SU-DHL-6 (cell line): ENCODE data around the gene TPK1.

Experiments used
- H2AFZ ChIP-seq: fragments of 200-600 bp; sonication (generic); 2 replicates; pipeline ENCODE4 v1.6.1; 2014; ENCODE audit warnings: low read depth, mild to moderate bottlenecking, moderate library complexity, mixed read lengths, antibody characterized with exemption, low read length; ENCODE audit not compliant: severe bottlenecking
- H3F3A ChIP-seq: fragments of 200-600 bp; shearing (Covaris generic); 2 replicates; pipeline ENCODE4 v1.6.0; 2016; ENCODE audit warnings: antibody characterized with exemption, mild to moderate bottlenecking; ENCODE audit not compliant: insufficient read depth
- H3K27ac ChIP-seq: fragments of 200-600 bp; sonication (generic); 2 replicates; pipeline ENCODE4 v1.5.1; 2016; ENCODE audit warnings: low read depth, mild to moderate bottlenecking, low read length, moderate library complexity, mixed read lengths
- H3K27me3 ChIP-seq: fragments of 200-600 bp; sonication (generic), shearing (Covaris generic); 2 replicates; pipeline ENCODE4 v1.6.0; 2014; ENCODE audit warnings: mild to moderate bottlenecking, low read length
- H3K36me3 ChIP-seq: fragments of 200-600 bp; sonication (generic); 2 replicates; pipeline ENCODE4 v1.6.1; 2014; ENCODE audit warnings: mild to moderate bottlenecking, low read length, mixed read lengths
- H3K4me2 ChIP-seq: fragments of 300-600, 200-600 bp; shearing (Covaris generic), sonication (generic); 2 replicates; pipeline ENCODE4 v1.6.0; 2014; ENCODE audit warnings: low read length, low read depth, mild to moderate bottlenecking; ENCODE audit not compliant: poor library complexity, severe bottlenecking
- H3K4me3 ChIP-seq: fragments of 200-600 bp; sonication (generic); 2 replicates; pipeline ENCODE4 v1.5.1; 2014; ENCODE audit warnings: antibody characterized with exemption, low read length, mild to moderate bottlenecking, mixed read lengths; ENCODE audit not compliant: insufficient read depth, poor library complexity, severe bottlenecking
- H3K79me2 ChIP-seq: fragments of 200-600 bp; sonication (generic); 2 replicates; pipeline ENCODE4 v1.6.1; 2014; ENCODE audit warnings: mild to moderate bottlenecking, low read length, moderate library complexity; ENCODE audit not compliant: insufficient read depth
- H3K9ac ChIP-seq: fragments of 200-600 bp; sonication (generic); 2 replicates; pipeline ENCODE4 v1.7.0; 2014; ENCODE audit warnings: mild to moderate bottlenecking, low read length
- H3K9me2 ChIP-seq: fragments of 200-600 bp; sonication (generic); replicated peaks from 2 replicates; pipeline ENCODE4 v1.6.1; 2014; ENCODE audit warnings: low read length; ENCODE audit not compliant: insufficient read depth
- H3K9me3 ChIP-seq: fragments of 200-600 bp; sonication (generic); 2 replicates; pipeline ENCODE4 v1.6.1; 2014; ENCODE audit warnings: low read length, mixed read lengths; ENCODE audit not compliant: insufficient read depth
- H4K20me1 ChIP-seq: fragments of 200-600 bp; sonication (generic); 2 replicates; pipeline ENCODE4 v1.6.1; 2014; ENCODE audit warnings: low read depth, mild to moderate bottlenecking, antibody characterized with exemption, low read length, moderate library complexity, mixed read lengths
- CTCF ChIP-seq: fragments of 200-600 bp; sonication (generic); IDR thresholded peaks from one replicate; pipeline ENCODE4 v1.5.1; 2017; ENCODE audit warnings: antibody characterized with exemption, mild to moderate bottlenecking, low read length, moderate library complexity; ENCODE audit not compliant: insufficient read depth, poor library complexity, severe bottlenecking
- EZH2phosphoT487 ChIP-seq: fragments of 200-600 bp; sonication (generic), shearing (Covaris generic); conservative IDR thresholded peaks from 2 replicates; pipeline ENCODE4 v1.6.1; 2018; ENCODE audit warnings: mild to moderate bottlenecking, antibody characterized with exemption, low read length, moderate library complexity, mixed read lengths

The TPK1 gene

GRCh38 chr7:144819566-144819965 lies 16.3 kb downstream of the TPK1 start:
- Histone ChIP-seq H3K79me2 (no peaks in the 10 kb centered on the region), H4K20me1 (no peaks in the 10 kb centered on the region), H3K9me3 (no peaks in the 10 kb centered on the region), H3K9ac (no peak overlapping the region), H3K9me2 (no peaks in the 10 kb centered on the region), H3K4me2 (no peak overlapping the region), H3K27ac (no peak overlapping the region), H3F3A (no peaks in the 10 kb centered on the region), H3K27me3 (no peaks in the 10 kb centered on the region), H3K4me3 (no peak overlapping the region), H2AFZ (no peak overlapping the region), H3K36me3 (no peaks in the 10 kb centered on the region)
- TF ChIP-seq EZH2phosphoT487: no peak
- no peak for TF ChIP-seq CTCF

GRCh38 chr7:144818511-144818910 lies 17.3 kb downstream of the TPK1 start:
- Histone ChIP-seq H3K27ac (no peak overlapping the region), H3K9ac (no peak overlapping the region), H3K4me3 (no peak overlapping the region), H3K9me2 (no peaks in the 10 kb centered on the region), H3K36me3 (no peaks in the 10 kb centered on the region), H3K79me2 (no peaks in the 10 kb centered on the region), H3F3A (no peaks in the 10 kb centered on the region), H2AFZ (no peak overlapping the region), H4K20me1 (no peaks in the 10 kb centered on the region), H3K4me2 (no peak overlapping the region), H3K9me3 (no peaks in the 10 kb centered on the region), H3K27me3 (no peaks in the 10 kb centered on the region)
- no peak for TF ChIP-seq CTCF
- no peak for TF ChIP-seq EZH2phosphoT487

- Histone ChIP-seq H3K79me2 (no peaks in the 10 kb centered on the region), H3K9me3 (no peaks in the 10 kb centered on the region), H3F3A (no peaks in the 10 kb centered on the region), H2AFZ (no peak overlapping the region), H3K4me2 (no peak overlapping the region), H3K27ac (no peak overlapping the region), H3K4me3 (no peak overlapping the region), H3K9ac (no peak overlapping the region), H3K27me3 (no peaks in the 10 kb centered on the region), H4K20me1 (no peaks in the 10 kb centered on the region), H3K9me2 (no peaks in the 10 kb centered on the region), H3K36me3 (no peaks in the 10 kb centered on the region)
- TF ChIP-seq CTCF: no peak
- TF ChIP-seq EZH2phosphoT487: no peak
Observed at GRCh38 chr7:144817001-144817400, 18.9 kb downstream of the TPK1 start.
